HepG2 (cell line): ENCODE measurements around the gene CMTM1. TPM values are rescaled to one million over a fixed set of nuclear protein-coding genes. Genes with fewer than 3 reads are reported as not detected.

Experiments used
- ATAC-seq: fragments of 200-7000 bp; cut with Tn5 transposase; 3 replicates; pipeline ENCODE4 v1.9.1; 2020; ENCODE audit warnings: mild to moderate bottlenecking, moderate library complexity
- BruUV-seq: library from RNA; stranded (reverse); fragments of 400-500 nt; replicated peaks from 2 replicates; lab custom pipeline; 2021; lab: Mats Ljungman, UMichigan
- CTCF ChIA-PET: fragments of 300-600 bp; formaldehyde crosslinking; extraction: SDS; loops from one replicate; lab custom pipeline; 2021; ENCODE audit warnings: low total read pairs, inconsistent platforms, low intra/inter-chr PET ratio; lab: Yijun Ruan, JAX
- POLR2A ChIA-PET: fragments of 350-600 bp; sonication (Branson Sonifier 250); formaldehyde crosslinking; loops from one replicate; lab custom pipeline; 2020; ENCODE audit warnings: antibody characterized with exemption, inconsistent platforms; lab: Yijun Ruan, JAX
- DNase-seq: peaks from one replicate; pipeline ENCODE4 v3.0.0-alpha.2; 2015; ENCODE audit warnings: low spot score
- FAIRE-seq: peaks from 3 replicates; lab custom pipeline; 2011; peaks lifted over from hg19 to GRCh38; lab: Jason Lieb, UNC
- H2AFZ ChIP-seq: one replicate; pipeline ENCODE4 v1.6.1; 2011; ENCODE audit warnings: low read length, inconsistent platforms
- H3K27ac ChIP-seq: fragments of 300-600 bp; 3 replicates; pipeline ENCODE4 v1.8.0; 2011; ENCODE audit warnings: mixed run types, mild to moderate bottlenecking, mixed read lengths, low read length, inconsistent platforms; ENCODE audit not compliant: insufficient read depth; ENCODE audit errors: extremely low read length
- H3K27me3 ChIP-seq, 2 experiments: fragments of 200-600 bp in 1 of 2; 2 replicates in 1 of 2; 3 replicates in 1 of 2; pipeline versions ENCODE4 v1.6.0 to v1.8.0; 2011; ENCODE audit warnings: low read length in 2 of 2, mild to moderate bottlenecking in 2 of 2, moderate library complexity in 2 of 2, inconsistent platforms in 1 of 2; ENCODE audit not compliant: insufficient read depth in 2 of 2, control insufficient read depth in 1 of 2
- H3K36me3 ChIP-seq, 2 experiments: fragments of 200-600 bp in 1 of 2; replicated peaks in 1 of 2; 2 replicates in 1 of 2; 3 replicates in 1 of 2; pipeline versions ENCODE4 v1.5.1 to v1.8.0; 2011; ENCODE audit warnings: low read length in 2 of 2, inconsistent platforms in 1 of 2; ENCODE audit not compliant: insufficient read depth in 2 of 2, control insufficient read depth in 1 of 2
- H3K4me1 ChIP-seq: 2 replicates; pipeline ENCODE4 v1.5.1; 2012; ENCODE audit warnings: low read length, inconsistent platforms; ENCODE audit not compliant: insufficient read depth
- H3K4me2 ChIP-seq: 2 replicates; pipeline ENCODE4 v1.6.0; 2011; ENCODE audit warnings: low read depth, low read length, inconsistent platforms
- H3K4me3 ChIP-seq, 3 experiments: fragments of 200-600 bp in 1 of 3; sonication (generic), shearing (Covaris generic) in 1 of 3; replicated peaks in 1 of 3; 2 replicates each; pipeline ENCODE4 v1.5.1; 2011 to 2016; ENCODE audit warnings: low read length in 3 of 3, inconsistent platforms in 2 of 3, low read depth in 2 of 3, mild to moderate bottlenecking in 2 of 3, control low read depth in 1 of 3, mixed read lengths in 1 of 3; ENCODE audit not compliant: insufficient read depth in 1 of 3
- H3K79me2 ChIP-seq: one replicate; pipeline ENCODE4 v1.6.1; 2011; ENCODE audit warnings: low read length, inconsistent platforms; ENCODE audit not compliant: insufficient read depth
- H3K9ac ChIP-seq: 2 replicates; pipeline ENCODE4 v1.6.0; 2011; ENCODE audit warnings: mild to moderate bottlenecking, low read depth, low read length, inconsistent platforms; ENCODE audit not compliant: insufficient read depth
- H3K9me3 ChIP-seq: 2 replicates; pipeline ENCODE4 v1.5.1; 2012; ENCODE audit warnings: mild to moderate bottlenecking, low read length
- H4K20me1 ChIP-seq: 2 replicates; pipeline ENCODE4 v1.6.0; 2011; ENCODE audit warnings: inconsistent platforms, mild to moderate bottlenecking, low read length, moderate library complexity; ENCODE audit not compliant: insufficient read depth
- BHLHE40 ChIP-seq: IDR thresholded peaks from 2 replicates; pipeline ENCODE4 v1.6.1; 2011; ENCODE audit warnings: low read length, improper control_type of control experiment
- CAMTA2 ChIP-seq: sonication (generic); formaldehyde crosslinking; IDR thresholded peaks from 2 replicates; pipeline ENCODE4 v1.4.0; 2020; ENCODE audit warnings: mild to moderate bottlenecking, missing genetic modification reagents, borderline replicate concordance
- GPN1 ChIP-seq: sonication (generic); formaldehyde crosslinking; IDR thresholded peaks from 2 replicates; pipeline ENCODE4 v1.5.1; 2020; ENCODE audit warnings: missing genetic modification reagents, borderline replicate concordance
- HNRNPUL1 ChIP-seq: fragments of 200-400 bp; formaldehyde crosslinking; IDR thresholded peaks from 2 replicates; pipeline ENCODE4 v1.6.1; 2017; ENCODE audit warnings: low read depth, mild to moderate bottlenecking, low read length, moderate library complexity
- PRDM10 ChIP-seq: sonication (generic); formaldehyde crosslinking; IDR thresholded peaks from 2 replicates; pipeline ENCODE4 v1.4.0; 2020; ENCODE audit warnings: low read depth, missing genetic modification reagents
- REXO4 ChIP-seq: sonication (generic); formaldehyde crosslinking; IDR thresholded peaks from 2 replicates; pipeline ENCODE4 v1.8.0; 2022; ENCODE audit warnings: missing genetic modification reagents, mild to moderate bottlenecking, borderline replicate concordance
- SRF ChIP-seq: IDR thresholded peaks from 2 replicates; pipeline ENCODE4 v1.6.1; 2011; ENCODE audit warnings: mild to moderate bottlenecking, low read depth, low read length, moderate library complexity
- SRY ChIP-seq: sonication (generic); formaldehyde crosslinking; IDR thresholded peaks from 2 replicates; pipeline ENCODE4 v1.8.0; 2022; ENCODE audit warnings: mild to moderate bottlenecking, missing genetic modification reagents
- TBX3 ChIP-seq: fragments of 450-650 bp; IDR thresholded peaks from 2 replicates; pipeline ENCODE4 v1.6.1; 2017; ENCODE audit warnings: antibody characterized with exemption, mild to moderate bottlenecking, inconsistent platforms, borderline replicate concordance
- YEATS4 ChIP-seq: sonication (generic); formaldehyde crosslinking; IDR thresholded peaks from 2 replicates; pipeline ENCODE4 v1.4.0; 2020; ENCODE audit warnings: missing genetic modification reagents, borderline replicate concordance
- ZNF235 ChIP-seq: sonication (generic); formaldehyde crosslinking; IDR thresholded peaks from 2 replicates; pipeline ENCODE4 v1.8.1; 2023; ENCODE audit warnings: mild to moderate bottlenecking, missing genetic modification reagents, borderline replicate concordance
- ZSCAN12 ChIP-seq: sonication (generic); formaldehyde crosslinking; IDR thresholded peaks from 2 replicates; pipeline ENCODE4 v1.9.0; 2021; ENCODE audit warnings: mild to moderate bottlenecking, missing genetic modification reagents
- ZSCAN29 ChIP-seq: sonication (generic); formaldehyde crosslinking; conservative IDR thresholded peaks from 2 replicates; pipeline ENCODE4 v1.4.0; 2020; ENCODE audit warnings: mild to moderate bottlenecking, missing genetic modification reagents
- WGBS: methylation state at CpG from one replicate; pipeline ENCODE4 v1.1.6; 2017; ENCODE audit warnings: low lambda C conversion rate; 5-methylcytosine and 5-hydroxymethylcytosine counted together
- in situ Hi-C: cut with HindIII; loops from 2 replicates; pipeline ENCODE4 v1.10.0; 2017; ENCODE audit warnings: low pct_unique_long_range_greater_than_20kb; ENCODE audit not compliant: extremely low pct_ligation_motif_present
- intact Hi-C: fragments of 100-400 bp; cut with micrococcal nuclease; formaldehyde crosslinking; loops from one replicate; pipeline ENCODE4 v1.10.0; 2022; ENCODE audit not compliant: unreplicated experiment
- polyA plus RNA-seq, 8 experiments: library from polyadenylated mRNA; depleted of rRNA in 3 of 8; stranded (reverse) in 7 of 8; unstranded in 1 of 8; fragments of >200 nt; fragmentation: Illumina TruSeq in 4 of 8; extraction: Trizol in 4 of 8; gene quantifications; 2 replicates each; pipeline versions ENCODE4 v1.2.1 to v1.2.3, GENCODE V29; 2011 to 2016; ENCODE audit warnings: low read depth in 4 of 8, missing spikeins in 1 of 8, mixed read lengths in 1 of 8; ENCODE audit not compliant: insufficient read depth in 1 of 8
- total RNA-seq, 5 experiments: library from RNA; depleted of rRNA; stranded (reverse); fragments of >200 nt; fragmentation: Illumina TruSeq; extraction: Trizol; gene quantifications; 2 replicates each; pipeline ENCODE4 v1.2.3, GENCODE V29; 2016; ENCODE audit warnings: low read depth in 1 of 5
- TF ChIP-seq, protein P1 (sequence below): sonication (generic); formaldehyde crosslinking; IDR thresholded peaks from 2 replicates; pipeline ENCODE4 v1.5.1; 2020; ENCODE audit warnings: missing genetic modification reagents, mild to moderate bottlenecking, borderline replicate concordance
- TF ChIP-seq, protein P2 (sequence below): sonication (generic); formaldehyde crosslinking; IDR thresholded peaks from 2 replicates; pipeline ENCODE4 v1.9.0; 2021; ENCODE audit warnings: missing genetic modification reagents, mild to moderate bottlenecking, borderline replicate concordance

CMTM1 gene
- total and polyA plus RNA-seq, 2 of the 13 experiments (the other 11 are each of a cell fraction or from before 2014, with no cell fraction given), result 1.7 to 2.9 TPM

- TF ChIP-seq PRDM10 (CRISPR knock-in tag), result no peak
Measured at GRCh38 chr16:66580605-66581209, 14.5 kb downstream of the CMTM1 start (continued).

DNA sequence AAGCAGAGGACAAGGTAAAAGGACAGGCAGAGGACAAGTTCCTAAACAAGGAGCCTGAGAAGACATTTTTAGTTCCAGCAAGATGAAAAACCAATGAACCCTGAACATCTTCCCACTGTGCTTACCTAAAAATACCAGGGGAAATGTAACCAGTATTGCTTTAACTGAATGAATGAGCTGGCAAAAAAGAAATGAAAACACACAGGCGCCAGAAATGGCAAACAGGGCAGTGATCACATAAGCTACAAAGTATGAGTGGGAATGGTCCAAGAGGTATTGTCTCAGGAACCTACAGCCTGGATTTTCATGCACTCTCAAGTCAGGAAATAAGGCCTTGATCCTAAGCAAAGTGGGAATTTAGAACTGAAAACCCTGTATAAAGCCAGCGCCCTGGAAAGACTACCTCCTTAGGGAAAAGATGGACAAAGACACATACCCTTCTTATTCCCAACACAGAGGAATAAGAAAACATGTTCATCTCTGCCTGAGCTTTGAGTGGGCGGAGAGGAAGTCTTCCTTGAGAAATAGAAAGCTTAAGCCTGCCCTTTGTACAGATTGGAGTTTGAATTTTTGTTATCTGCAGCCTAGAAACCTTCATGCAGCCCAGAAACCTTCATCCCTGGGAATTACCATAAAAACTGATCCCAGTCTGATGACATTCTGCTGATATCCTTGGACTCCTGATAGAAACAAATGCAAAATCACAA, 15.2 kb downstream of the CMTM1 start:
- POLR2A ChIA-PET, result no interaction called here
- intact Hi-C loops (no loop called here), in situ Hi-C loops (no loop called here)
- H3K27me3 ChIP-seq, result peaks cover 1 to 23% of the 10 kb centered on the region in 2 experiments; a peak in 1 of 5 replicates
- ATAC-seq, result no peak
- no peak for DNase-seq
- H3K79me2 ChIP-seq, result no peaks in the 10 kb centered on the region
- no peak overlapping the region for H3K4me2 ChIP-seq
- H3K9ac ChIP-seq, result no peak overlapping the region
- no peak overlapping the region for H2AFZ ChIP-seq
- FAIRE-seq, result no peak
- H3K4me1 ChIP-seq, result peaks cover 6% of the 10 kb centered on the region; the same call in 1 of the 2 replicates
- no peak overlapping the region for H3K4me3 ChIP-seq
- no peaks in the 10 kb centered on the region for H3K9me3 ChIP-seq
- H4K20me1 ChIP-seq, result no peaks in the 10 kb centered on the region
- BruUV-seq, result no TSS peak
- H3K36me3 ChIP-seq, result no peaks in the 10 kb centered on the region
- WGBS, result 45% methylated on average over 3 of the region's 3 CpGs
- no peak overlapping the region for H3K27ac ChIP-seq
- CTCF ChIA-PET, result no interaction called here
- TF ChIP-seq SRY (CRISPR knock-in tag) (no peak), ZNF235 (CRISPR knock-in tag) (no peak), SRF (no peak), HNRNPUL1 (no peak), YEATS4 (CRISPR knock-in tag) (no peak), GPN1 (CRISPR knock-in tag) (no peak), BHLHE40 (no peak), REXO4 (no peak), ZSCAN12 (CRISPR knock-in tag) (no peak), TBX3 (no peak), ZSCAN29 (CRISPR knock-in tag) (no peak), CAMTA2 (CRISPR knock-in tag) (no peak)
- TF ChIP-seq, protein P1, sequence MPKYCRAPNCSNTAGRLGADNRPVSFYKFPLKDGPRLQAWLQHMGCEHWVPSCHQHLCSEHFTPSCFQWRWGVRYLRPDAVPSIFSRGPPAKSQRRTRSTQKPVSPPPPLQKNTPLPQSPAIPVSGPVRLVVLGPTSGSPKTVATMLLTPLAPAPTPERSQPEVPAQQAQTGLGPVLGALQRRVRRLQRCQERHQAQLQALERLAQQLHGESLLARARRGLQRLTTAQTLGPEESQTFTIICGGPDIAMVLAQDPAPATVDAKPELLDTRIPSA, result no peak
- TF ChIP-seq, protein P2, sequence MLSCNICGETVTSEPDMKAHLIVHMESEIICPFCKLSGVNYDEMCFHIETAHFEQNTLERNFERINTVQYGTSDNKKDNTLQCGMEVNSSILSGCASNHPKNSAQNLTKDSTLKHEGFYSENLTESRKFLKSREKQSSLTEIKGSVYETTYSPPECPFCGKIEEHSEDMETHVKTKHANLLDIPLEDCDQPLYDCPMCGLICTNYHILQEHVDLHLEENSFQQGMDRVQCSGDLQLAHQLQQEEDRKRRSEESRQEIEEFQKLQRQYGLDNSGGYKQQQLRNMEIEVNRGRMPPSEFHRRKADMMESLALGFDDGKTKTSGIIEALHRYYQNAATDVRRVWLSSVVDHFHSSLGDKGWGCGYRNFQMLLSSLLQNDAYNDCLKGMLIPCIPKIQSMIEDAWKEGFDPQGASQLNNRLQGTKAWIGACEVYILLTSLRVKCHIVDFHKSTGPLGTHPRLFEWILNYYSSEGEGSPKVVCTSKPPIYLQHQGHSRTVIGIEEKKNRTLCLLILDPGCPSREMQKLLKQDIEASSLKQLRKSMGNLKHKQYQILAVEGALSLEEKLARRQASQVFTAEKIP, result no peak
